Smooth muscle cell of the brain vasculature (primary cell): ENCODE measurements around the gene PHACTR1.
"Not testable (repeated sequence)": the region's sequence is repeated elsewhere in the genome, so short reads cannot be mapped to it uniquely, and the experiment has no call there.

Experiments
- DNase-seq: peaks from one replicate; pipeline ENCODE4 v3.0.0-alpha.2; 2012; ENCODE audit warnings: low read depth, low spot score

The PHACTR1 gene

GRCh38 chr6:13103169-13103568 is 386.6 kb downstream of the PHACTR1 start:
- DNase-seq = no peak

GRCh38 chr6:13105139-13105538 is 388.6 kb downstream of the PHACTR1 start:
- DNase-seq = no peak

- DNase-seq = no peak
Measured at GRCh38 chr6:13112921-13113320, 396.4 kb downstream of the PHACTR1 start.

GRCh38 chr6:13113376-13113775 is 396.8 kb downstream of the PHACTR1 start:
- DNase-seq = no peak

GRCh38 chr6:13113981-13114593 is 397.5 kb downstream of the PHACTR1 start:
- no peak for DNase-seq

GRCh38 chr6:13116155-13116554 is 399.6 kb downstream of the PHACTR1 start:
- no peak for DNase-seq

- no peak for DNase-seq
Measured at GRCh38 chr6:13117570-13117969, 401.0 kb downstream of the PHACTR1 start.

GRCh38 chr6:13119549-13119948 is 403.0 kb downstream of the PHACTR1 start:
- no peak for DNase-seq

- DNase-seq = no peak
Measured at GRCh38 chr6:13120483-13121482, 404.2 kb downstream of the PHACTR1 start.

- DNase-seq = no peak
Measured at GRCh38 chr6:13124131-13124530, 407.6 kb downstream of the PHACTR1 start.

- no peak for DNase-seq
Measured at GRCh38 chr6:13125841-13126240, 409.3 kb downstream of the PHACTR1 start.

- no peak for DNase-seq
Measured at GRCh38 chr6:13131935-13132661, 415.5 kb downstream of the PHACTR1 start.

- not testable (repeated sequence) for DNase-seq
Measured at GRCh38 chr6:13133894-13134293, 417.3 kb downstream of the PHACTR1 start.

- no peak for DNase-seq
Measured at GRCh38 chr6:13135152-13135551, 418.6 kb downstream of the PHACTR1 start.

GRCh38 chr6:13139119-13139518 is 422.6 kb downstream of the PHACTR1 start:
- DNase-seq = no peak

GRCh38 chr6:13140980-13141379 is 424.4 kb downstream of the PHACTR1 start:
- DNase-seq = no peak

GRCh38 chr6:13141387-13141786 is 424.8 kb downstream of the PHACTR1 start:
- no peak for DNase-seq

GRCh38 chr6:13142611-13143010 is 426.0 kb downstream of the PHACTR1 start:
- DNase-seq = no peak

GRCh38 chr6:13146442-13146841 is 429.9 kb downstream of the PHACTR1 start:
- no peak for DNase-seq

- DNase-seq = no peak
Measured at GRCh38 chr6:13147376-13147775, 430.8 kb downstream of the PHACTR1 start.

- no peak for DNase-seq
Measured at GRCh38 chr6:13147782-13148181, 431.2 kb downstream of the PHACTR1 start.

GRCh38 chr6:13152764-13153163 is 436.2 kb downstream of the PHACTR1 start:
- no peak for DNase-seq
